ENCODE measurements around the gene IL36RN.

GRCh38 chr2:113021312-113021711 is 37.7 kb upstream of the IL36RN start:
- TF ChIP-seq CTCF (IDR thresholded peaks at IDR 0.05; ENCODE audit: low read length) (no peak), EZH2 (optimal IDR thresholded peaks at IDR 0.05; ENCODE audit: low read depth, low read length) (no peak)

Measured in MM.1S (cell line).